Smooth muscle cell (in vitro differentiated cells): Measurements from ENCODE around the gene NEURL4. TPM values are rescaled to one million over a fixed set of nuclear protein-coding genes. Genes with fewer than 3 reads are reported as not detected.

Experiments
- DNase-seq: peaks from one replicate; lab custom pipeline; 2025; ENCODE audit not compliant: unreplicated experiment; lab: John Stamatoyannopoulos, UW
- H2AFZ ChIP-seq: fragments of 200-600 bp; sonication (generic); 2 replicates; pipeline ENCODE4 v1.6.0; 2016; ENCODE audit warnings: antibody characterized with exemption, low read depth, mild to moderate bottlenecking
- H3F3A ChIP-seq: fragments of 200-600 bp; sonication (generic); 2 replicates; pipeline ENCODE4 v1.6.0; 2017; ENCODE audit warnings: antibody characterized with exemption, low read depth
- H3K27ac ChIP-seq: fragments of 200-600 bp; sonication (generic); 2 replicates; pipeline ENCODE4 v1.5.1; 2016; ENCODE audit warnings: low read depth, mild to moderate bottlenecking
- H3K27me3 ChIP-seq: fragments of 200-600 bp; sonication (generic); 2 replicates; pipeline ENCODE4 v1.6.1; 2016; ENCODE audit warnings: low read depth, mild to moderate bottlenecking
- H3K36me3 ChIP-seq: fragments of 200-600 bp; sonication (generic); 2 replicates; pipeline ENCODE4 v1.5.1; 2016; ENCODE audit warnings: low read depth
- H3K4me1 ChIP-seq: fragments of 200-600 bp; sonication (generic); 2 replicates; pipeline ENCODE4 v1.5.1; 2016; ENCODE audit warnings: low read depth
- H3K4me2 ChIP-seq: fragments of 200-600 bp; sonication (generic); 2 replicates; pipeline ENCODE4 v1.6.0; 2016; ENCODE audit warnings: mild to moderate bottlenecking
- H3K4me3 ChIP-seq: fragments of 200-600 bp; sonication (generic); 2 replicates; pipeline ENCODE4 v1.5.1; 2016; ENCODE audit warnings: mild to moderate bottlenecking
- H3K79me2 ChIP-seq: fragments of 200-600 bp; sonication (generic); 2 replicates; pipeline ENCODE4 v1.6.0; 2016; ENCODE audit warnings: low read depth, mild to moderate bottlenecking
- H3K9ac ChIP-seq: fragments of 200-600 bp; sonication (generic); 2 replicates; pipeline ENCODE4 v1.6.0; 2016; ENCODE audit warnings: low read depth
- H3K9me3 ChIP-seq: fragments of 200-600 bp; sonication (generic); replicated peaks from 2 replicates; pipeline ENCODE4 v1.5.1; 2016; ENCODE audit warnings: low read depth
- H4K20me1 ChIP-seq: fragments of 200-600 bp; sonication (generic); 2 replicates; pipeline ENCODE4 v1.6.0; 2016; ENCODE audit warnings: low read depth
- CTCF ChIP-seq: fragments of 200-600 bp; sonication (generic); IDR thresholded peaks from 2 replicates; pipeline ENCODE4 v1.5.1; 2017; ENCODE audit warnings: borderline replicate concordance, mild to moderate bottlenecking, antibody characterized with exemption; ENCODE audit not compliant: insufficient read depth, poor library complexity, severe bottlenecking
- WGBS: methylation state at CpG from one replicate; pipeline ENCODE4 v1.1.7; 2016; ENCODE audit warnings: low lambda C conversion rate; 5-methylcytosine and 5-hydroxymethylcytosine counted together
- polyA plus RNA-seq: library from polyadenylated mRNA; unstranded; fragments of >200 nt; fragmentation: Nextera tagmentation; extraction: Ambion mirVana; gene quantifications from 2 replicates; pipeline ENCODE4 v1.2.1, GENCODE V29; 2016
- total RNA-seq: library from RNA; depleted of rRNA; stranded (reverse); fragments of >200 nt; gene quantifications from 2 replicates; pipeline ENCODE4 v1.2.3, GENCODE V29; 2014

Gene NEURL4
- total and polyA plus RNA-seq, 2 experiments from 2014 or later, result 5.1 to 8.6 TPM

GRCh38 chr17:7355573-7355972, 26.4 kb upstream of the NEURL4 start:
- no peak overlapping the region for H2AFZ ChIP-seq
- peaks cover 24% of the 10 kb centered on the region for H3K4me1 ChIP-seq
- peak overlapping the region; percentile 97 for H3K4me2 ChIP-seq
- peaks cover 32% of the 10 kb centered on the region for H3F3A ChIP-seq
- H3K27ac ChIP-seq, result peak overlapping the region; percentile 100
- 84% methylated on average over 8 of the region's 8 CpGs for WGBS
- no peak for TF ChIP-seq CTCF
- peaks cover 28% of the 10 kb centered on the region for H3K79me2 ChIP-seq
- no peak for DNase-seq
- peaks cover 14% of the 10 kb centered on the region for H4K20me1 ChIP-seq
- H3K9me3 ChIP-seq, result no peaks in the 10 kb centered on the region
- H3K9ac ChIP-seq, result peak overlapping the region; percentile 50
- no peaks in the 10 kb centered on the region for H3K27me3 ChIP-seq
- H3K36me3 ChIP-seq, result no peaks in the 10 kb centered on the region
- no peak overlapping the region for H3K4me3 ChIP-seq

GRCh38 chr17:7355053-7355452, 25.9 kb upstream of the NEURL4 start, which contains the start of gene TMEM95:
TSS of gene TMEM95 (plus strand) at chr17:7355156. CDS start at chr17:7355205, 49 bp downstream.
- Histone ChIP-seq H3K4me1 (peaks cover 24% of the 10 kb centered on the region), H3K27me3 (no peaks in the 10 kb centered on the region), H3K79me2 (peaks cover 28% of the 10 kb centered on the region), H3K4me3 (peak within 1 kb of the TSS; percentile 89), H3K4me2 (peak within 1 kb of the TSS; percentile 97), H3K36me3 (no peaks in the 10 kb centered on the region), H4K20me1 (peaks cover 14% of the 10 kb centered on the region), H2AFZ (no peak within 1 kb of the TSS), H3F3A (peaks cover 32% of the 10 kb centered on the region), H3K9me3 (no peaks in the 10 kb centered on the region), H3K27ac (peak within 1 kb of the TSS; percentile 100), H3K9ac (peak within 1 kb of the TSS; percentile 99)
- DNase-seq, result peak; percentile 35
- 18% methylated on average over 10 of the region's 10 CpGs for WGBS
- TF ChIP-seq CTCF, result no peak

GRCh38 chr17:7354262-7354843, 25.2 kb upstream of the NEURL4 start:
- Histone ChIP-seq H4K20me1 (peaks cover 14% of the 10 kb centered on the region), H3K9me3 (no peaks in the 10 kb centered on the region), H3K4me3 (peak overlapping the region; percentile 89), H3K9ac (peak overlapping the region; percentile 99), H3K4me1 (peaks cover 31% of the 10 kb centered on the region), H3K27ac (peak overlapping the region; percentile 100), H3F3A (peaks cover 32% of the 10 kb centered on the region), H2AFZ (no peak overlapping the region), H3K27me3 (no peaks in the 10 kb centered on the region), H3K79me2 (peaks cover 28% of the 10 kb centered on the region), H3K36me3 (no peaks in the 10 kb centered on the region), H3K4me2 (peak overlapping the region; percentile 97)
- WGBS, result 57% methylated on average over 9 of the region's 9 CpGs
- DNase-seq, result no peak
- TF ChIP-seq CTCF, result no peak
